COLO668 (cell line): ENCODE measurements around the gene IRF4.

ENCODE experiments used
- DNase-seq: peaks from one replicate; lab custom pipeline; 2025; ENCODE audit not compliant: unreplicated experiment; lab: John Stamatoyannopoulos, UW

IRF4 gene

DNA sequence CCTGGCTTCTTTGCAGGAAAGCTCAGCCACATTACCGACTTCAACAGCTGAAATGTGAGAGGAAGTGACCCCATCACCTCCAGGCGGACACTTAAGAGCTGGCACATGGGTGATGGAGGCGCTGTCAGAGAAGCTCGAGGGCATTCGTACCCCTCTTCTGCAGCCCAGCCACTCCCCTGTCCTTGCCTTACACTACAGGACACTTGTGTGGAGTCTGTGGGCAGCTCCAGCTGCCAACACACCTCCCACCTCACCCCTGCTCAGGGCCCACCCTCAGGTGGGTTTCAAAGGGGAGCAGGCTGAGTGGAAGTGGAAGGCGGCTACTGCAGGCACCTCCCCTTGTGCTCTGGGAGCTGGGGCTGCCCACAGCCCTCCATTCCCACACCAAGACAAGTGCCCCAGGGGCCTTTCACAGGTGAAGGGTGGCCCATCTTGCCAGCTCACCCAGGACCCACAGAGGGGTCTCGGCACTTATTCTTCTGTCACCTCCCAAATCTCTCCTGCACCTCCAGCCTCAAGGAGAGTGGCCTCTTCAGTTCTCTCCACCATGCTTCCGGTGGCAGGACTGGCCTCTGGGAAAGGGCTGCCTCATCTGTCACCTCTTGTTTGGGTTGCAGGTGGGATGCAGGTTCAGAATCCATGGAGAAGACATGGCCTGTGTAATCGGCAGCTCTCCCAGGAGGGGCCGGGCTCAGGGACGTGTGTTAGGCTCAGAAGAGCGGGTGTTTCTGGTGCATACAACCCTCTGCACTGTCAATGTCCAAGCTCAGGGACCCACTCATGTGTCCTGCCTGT lies 49.8 kb downstream of the IRF4 start:
- DNase-seq, result no peak

DNA sequence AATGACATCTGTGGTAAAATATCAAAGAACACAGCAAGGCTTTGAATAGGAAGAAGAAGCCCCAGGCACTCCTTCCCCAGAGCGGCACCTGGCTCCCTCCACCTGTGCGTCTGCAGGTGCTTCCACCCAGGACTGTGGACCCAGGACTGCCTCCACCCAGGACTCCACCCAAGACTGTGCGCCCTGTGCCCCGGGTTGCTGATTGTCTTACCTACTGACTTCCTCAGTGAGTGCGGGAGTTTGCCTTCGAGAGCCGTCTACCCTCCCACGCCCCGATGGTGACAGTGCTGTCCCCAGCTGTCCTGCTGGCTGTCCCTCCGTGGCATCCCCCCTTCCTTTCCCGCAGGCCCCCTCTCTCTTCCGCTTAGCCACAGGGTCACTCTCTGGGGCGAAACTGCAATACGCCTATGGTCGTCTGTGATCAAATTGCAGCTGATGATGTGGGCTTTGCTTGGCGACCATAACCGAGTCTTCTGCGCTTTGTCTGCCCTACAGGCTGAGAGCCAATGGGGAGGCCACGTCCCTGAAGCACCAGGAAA lies 52.1 kb downstream of the IRF4 start:
- DNase-seq, result no peak

DNA sequence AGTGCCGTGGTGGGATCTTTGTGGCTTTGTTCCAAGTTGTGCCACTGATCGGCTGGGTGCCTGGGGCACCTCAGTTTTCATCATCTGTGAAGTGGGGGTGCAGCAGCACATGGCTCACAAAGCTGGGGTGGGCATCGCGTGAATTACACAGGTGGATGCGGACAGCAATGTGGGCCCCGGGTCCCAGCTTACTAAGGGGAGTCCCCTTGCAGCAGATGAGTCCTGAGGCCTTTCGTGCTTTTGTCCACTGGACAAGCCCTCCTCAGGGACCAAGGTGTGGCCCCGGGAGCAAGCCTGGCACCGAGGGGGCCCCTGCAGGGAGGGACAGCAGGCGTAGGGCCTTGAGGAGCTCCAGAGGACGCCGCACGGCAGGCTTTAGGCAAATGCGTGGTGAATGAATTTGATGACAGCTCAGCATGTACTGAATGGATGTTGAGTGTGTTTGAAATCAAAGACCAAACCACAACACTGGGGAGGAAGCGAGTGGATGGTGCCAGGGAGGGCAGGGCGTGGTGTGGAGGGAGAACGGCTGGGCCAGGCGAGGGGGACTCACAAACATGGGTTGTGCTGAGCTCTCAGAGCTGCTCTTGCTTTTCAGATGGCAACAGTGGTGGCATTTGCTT lies 53.2 kb downstream of the IRF4 start:
- DNase-seq, result no peak

DNA sequence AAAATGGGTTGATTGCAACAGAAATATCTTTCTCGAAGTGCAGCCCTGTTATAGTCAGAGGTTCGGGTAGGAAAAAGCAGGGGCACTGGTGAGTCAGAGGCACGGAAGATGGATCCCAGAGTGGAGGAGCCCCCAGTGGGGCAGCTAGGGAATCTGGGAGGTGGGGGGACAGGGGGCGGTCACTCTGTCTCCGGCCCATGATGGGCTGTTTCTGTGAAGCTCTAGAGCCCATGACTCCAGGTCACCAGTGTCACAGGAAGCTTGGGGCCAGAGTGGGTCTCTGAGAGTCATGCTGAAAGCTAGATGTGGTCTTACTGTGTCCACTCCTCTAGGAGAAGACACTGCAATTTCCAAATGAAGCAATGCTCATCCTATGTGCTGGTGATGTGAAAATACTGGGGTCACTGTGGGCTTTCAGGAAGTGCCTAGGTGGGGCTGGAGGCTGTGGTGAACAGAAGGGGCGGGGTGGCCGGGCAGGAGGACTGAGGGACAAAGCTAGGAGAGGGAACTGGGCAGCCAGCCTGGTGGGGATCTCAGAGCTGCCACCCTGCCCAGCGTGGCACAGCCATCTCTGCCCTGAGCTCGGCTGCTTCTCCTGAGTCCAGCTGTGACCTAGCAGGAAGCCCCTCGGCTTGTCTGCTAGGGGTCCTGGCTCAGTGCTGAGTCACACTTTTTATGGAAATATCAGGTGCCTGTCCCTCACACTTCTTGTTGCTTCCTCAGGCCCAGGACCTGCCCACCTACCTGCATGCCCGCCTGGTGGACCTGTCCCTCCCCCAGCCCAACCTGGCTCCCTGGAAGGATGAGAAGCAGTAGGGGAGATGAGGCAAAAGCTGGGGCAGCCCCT lies 54.2 kb downstream of the IRF4 start:
- DNase-seq, result peak; percentile 1

DNA sequence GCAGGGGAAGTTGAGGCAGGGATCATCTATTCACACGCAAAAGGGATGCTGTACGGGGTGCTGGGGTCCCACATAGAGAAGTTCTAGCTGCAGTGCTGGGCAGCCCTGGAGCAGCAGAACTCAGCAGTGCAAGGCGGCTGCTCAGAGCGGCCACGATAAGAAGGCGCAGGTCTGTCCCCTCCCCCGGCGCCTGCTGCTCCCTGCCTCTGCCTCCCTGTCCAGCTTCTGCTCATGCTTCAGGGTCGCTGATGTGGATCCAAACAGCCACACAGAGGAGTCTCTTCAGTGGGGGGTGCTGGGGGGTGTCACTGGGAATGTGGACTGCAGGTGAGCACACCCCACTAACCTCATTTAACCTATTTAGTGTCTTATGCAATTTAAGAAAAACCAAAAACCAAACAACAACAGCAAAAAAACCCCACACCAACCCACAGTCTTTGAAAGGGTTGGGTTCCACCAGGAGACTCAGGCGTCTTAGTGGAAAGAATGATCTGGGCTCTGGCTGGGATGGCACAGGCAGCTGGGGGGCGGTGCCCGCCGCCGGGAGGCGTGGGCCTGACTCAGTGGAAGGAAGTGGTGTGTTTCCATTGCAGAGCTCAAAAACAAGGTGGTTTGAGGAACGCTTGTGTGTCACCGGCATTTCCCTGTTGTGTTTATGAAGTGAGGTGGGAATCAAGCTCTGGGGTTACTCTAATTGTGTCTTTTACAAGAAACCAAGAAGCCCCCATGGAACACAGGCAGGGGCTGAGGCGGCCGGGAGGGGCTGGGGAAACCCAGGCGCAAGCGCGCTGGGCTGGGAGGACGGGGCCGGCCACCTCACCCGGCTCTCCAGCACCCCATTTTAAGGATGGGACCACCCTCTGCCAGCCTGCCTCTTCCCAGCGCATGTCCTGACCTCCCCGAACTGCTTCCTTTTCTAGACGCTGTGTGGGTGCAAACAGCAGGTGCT lies 55.1 kb downstream of the IRF4 start:
- DNase-seq, result no peak

DNA sequence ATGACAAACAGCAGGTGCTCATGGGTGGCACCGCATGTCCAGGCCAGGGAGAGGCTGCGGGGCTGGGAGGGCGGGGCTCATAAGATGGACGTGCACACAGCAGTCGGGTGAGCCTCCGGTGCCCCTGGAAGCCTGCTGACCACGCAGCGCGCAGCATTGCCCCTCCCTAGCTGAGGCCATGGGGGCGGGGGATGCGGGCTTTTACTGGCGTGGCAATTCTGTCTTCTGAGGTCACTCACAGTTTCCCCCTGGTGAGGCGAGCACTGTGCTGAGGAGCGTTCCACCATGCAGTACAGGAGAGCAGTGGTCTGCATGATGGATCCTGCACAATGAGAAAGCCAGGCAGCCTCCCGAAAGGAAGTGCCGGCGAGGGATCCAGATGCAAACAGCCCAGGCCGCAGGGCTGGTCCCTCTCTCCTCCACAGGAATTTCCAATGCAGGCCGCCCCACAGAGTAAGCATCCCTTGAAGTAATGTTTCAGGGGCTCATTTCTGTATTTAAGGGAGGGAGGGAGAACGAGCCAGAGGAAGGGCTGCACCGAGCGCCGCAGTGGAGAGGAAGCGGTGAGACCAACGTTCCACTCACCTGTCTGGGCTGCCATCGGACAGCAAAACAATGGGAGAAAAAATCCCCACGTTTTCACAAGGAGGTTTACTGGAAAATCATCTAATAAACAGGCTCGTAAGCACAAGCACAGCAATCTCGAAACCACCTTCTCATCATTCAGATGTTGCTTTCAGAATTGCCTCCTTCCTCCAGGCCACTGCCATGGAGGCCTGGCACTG lies 56.0 kb downstream of the IRF4 start:
- DNase-seq, result no peak

DNA sequence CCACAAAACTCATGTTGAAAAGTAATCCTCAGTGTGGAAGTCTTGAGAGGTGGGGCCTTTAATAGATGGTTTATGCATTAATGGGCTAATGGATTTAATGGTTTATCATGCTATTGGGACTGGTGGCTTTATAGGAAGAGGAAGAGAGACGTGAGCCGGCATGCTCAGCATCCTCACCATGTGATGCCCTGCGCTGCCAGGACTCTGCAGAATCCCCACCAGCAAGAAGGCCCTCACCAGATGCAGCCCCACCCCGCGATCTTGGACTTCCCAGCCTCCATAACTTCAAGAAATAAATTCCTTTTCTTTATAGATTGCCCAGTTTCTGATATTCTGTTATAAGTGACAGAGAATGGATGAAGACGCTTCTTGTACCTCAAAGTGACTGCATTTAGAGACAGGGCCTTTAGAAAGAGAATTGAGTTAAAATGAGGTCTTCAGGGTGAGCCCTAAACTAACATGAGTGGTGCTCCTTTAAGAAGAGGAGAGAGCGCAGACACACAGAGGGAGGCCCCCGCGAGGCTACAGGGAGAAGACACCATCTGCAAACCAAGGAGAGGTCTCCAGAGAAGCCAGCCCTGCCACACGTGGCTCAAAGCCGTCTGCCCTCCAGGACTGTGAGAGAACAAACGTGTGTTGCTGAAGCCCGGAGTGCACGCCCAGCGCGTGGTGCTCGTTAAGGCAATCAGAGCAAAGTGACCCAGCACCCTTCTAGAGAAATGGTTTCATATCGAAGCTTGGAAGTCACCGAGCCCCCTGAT lies 56.9 kb downstream of the IRF4 start:
- no peak for DNase-seq

DNA sequence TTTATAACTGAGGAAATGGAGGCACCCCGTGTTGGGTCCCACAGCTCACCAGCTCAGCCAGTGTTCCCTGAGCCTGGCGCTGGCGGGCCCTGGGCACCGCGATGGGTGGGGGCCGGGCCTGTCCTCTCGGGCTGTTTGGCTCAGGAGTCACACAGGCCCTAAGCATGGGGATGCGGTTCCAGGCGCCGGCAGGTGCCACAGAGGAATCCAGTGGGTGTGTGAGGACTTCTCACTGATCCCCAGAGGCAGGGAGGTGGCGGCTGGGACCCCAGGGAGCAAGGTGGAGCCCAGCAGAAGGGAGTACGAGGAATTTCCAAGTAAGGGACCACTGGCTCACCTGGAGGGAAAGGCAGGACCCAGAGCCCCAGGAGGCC lies 57.5 kb downstream of the IRF4 start:
- DNase-seq, result no peak

DNA sequence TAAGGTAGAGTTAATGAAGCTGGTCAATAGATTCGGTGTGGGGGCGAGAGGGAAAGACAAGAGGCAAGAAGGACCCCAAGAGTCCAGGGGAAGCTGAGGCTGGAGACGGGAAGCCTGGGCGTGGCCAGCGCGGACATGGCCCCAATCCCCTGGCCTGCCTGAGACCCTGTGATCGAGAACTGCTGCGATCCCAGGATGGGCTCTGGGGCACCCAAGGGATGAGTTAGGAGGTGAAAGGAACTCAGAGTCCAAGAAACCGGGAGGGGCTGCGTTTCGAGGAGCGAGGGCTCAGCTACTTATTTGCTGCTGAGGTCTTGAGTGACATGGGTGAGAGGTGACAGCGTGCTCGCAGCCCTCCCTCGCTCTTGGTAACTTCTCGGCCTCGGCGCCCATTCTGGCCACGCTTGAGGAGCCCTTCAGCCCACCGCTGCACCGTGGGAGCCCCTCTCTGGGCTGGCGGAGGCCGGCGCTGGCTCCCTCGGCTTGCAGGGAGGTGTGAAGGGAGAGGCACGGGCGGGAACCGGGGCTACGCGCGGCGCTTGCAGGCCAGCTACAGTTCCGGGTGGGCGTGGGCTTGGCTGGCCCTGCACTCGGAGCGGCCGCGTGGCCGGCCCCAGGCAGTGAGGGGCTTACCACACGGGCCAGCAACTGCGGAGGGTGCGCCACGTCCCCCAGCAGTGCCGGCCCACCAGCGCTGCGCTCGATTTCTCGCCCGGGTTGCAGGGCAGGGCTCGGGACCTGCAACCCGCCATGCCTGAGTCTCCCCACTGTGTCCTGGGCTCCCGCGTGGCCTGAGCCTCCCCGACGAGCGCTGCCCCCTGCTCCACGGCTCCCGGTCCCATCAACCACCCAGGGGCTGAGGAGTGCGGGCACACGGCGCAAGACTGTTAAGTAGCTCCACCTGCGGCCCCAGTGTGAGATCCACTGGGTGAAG lies 58.2 kb downstream of the IRF4 start:
- no peak for DNase-seq

DNA sequence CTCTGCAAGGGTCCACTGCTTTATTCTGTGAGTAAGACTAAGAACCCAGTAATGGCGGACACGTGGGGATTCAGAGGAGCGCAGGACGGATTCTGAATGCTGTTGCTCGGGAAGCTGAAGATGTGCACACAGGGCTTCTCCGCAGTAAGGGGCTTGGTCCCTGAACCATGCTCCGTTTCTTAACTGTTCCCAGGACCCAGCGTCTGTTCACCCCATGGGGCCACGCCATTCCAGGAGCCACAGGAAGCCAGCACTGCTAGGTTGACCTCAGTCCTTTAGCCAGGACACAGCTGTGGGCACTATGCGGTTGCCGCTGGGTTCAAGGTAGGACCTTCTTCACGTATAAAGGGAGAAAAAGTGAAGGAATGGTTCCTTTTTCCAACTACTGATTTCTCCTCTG lies 59.8 kb downstream of the IRF4 start:
- no peak for DNase-seq

DNA sequence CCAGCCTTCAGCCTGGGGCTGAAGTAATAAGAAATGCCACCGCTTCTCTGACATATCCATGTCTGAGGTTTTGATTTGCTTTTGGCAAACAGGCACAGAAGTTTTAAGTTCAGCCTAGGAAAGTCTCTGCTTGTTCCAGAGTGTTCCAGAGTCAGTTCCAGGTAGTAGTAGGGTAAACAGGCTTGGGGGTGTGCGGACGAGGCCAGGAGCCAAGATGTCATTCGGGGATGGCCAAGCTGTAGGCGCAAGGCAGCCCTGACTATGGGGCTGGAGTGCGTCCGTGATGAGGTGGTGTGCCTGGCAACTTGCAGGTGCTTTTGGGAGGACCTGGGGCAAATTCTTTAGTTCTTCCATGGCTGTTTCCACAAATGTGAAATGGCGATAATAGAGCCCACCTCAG lies 60.3 kb downstream of the IRF4 start:
- no peak for DNase-seq

DNA sequence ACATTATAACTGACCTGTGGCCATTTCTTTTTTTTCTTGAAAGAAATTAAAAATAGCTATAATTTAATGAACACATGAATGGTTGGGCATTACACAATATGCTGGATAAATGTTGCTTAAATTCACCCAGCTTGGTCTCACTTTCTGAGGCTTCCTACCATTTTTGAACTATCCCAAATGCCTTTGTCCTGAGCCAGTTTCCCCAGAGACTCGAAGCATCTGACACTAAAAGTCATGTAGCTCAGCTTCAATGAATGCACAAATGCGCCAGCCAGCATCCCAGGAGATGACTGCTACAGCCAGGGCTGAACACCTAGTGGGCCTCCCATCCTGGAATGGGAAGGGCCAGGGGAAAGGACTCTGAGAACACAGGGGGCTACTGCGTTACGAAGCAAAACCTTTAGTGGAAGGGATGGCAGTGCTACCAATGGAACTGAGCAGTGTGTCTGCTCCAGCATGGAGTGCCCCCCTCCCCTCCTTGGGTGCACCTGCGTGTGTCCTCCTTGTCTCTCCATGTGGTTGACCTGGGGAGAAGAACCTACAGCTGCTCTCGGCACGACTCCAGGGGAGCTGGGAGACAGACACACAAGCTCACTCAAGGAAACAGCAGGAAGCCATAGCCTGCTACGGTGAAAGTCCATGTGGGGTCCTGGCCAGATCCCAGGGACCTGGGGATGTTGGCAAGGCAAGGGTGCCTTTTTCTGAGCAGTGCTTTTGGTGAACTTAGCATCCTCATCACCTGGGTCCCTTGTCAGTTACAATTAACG lies 60.9 kb downstream of the IRF4 start:
- no peak for DNase-seq

DNA sequence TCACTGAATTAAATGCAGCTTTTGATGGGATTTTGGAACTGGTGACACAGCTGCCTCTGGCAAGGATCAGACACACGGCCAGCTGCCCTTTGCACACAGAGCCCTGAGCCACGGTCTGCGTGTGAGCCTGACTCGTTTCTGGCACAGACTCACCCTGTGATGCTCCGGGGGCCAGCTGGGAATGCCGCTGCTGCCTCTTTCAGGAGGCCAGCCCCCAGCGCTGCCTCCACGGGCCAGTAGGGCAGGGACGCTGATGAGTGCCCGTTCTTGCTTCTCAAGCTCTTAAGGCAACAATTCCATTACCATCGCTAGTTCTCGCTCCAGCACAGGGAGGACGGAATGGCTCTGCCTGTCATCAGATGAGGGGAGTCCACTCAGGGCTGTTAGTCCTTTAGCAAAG lies 61.6 kb downstream of the IRF4 start:
- DNase-seq, result no peak

DNA sequence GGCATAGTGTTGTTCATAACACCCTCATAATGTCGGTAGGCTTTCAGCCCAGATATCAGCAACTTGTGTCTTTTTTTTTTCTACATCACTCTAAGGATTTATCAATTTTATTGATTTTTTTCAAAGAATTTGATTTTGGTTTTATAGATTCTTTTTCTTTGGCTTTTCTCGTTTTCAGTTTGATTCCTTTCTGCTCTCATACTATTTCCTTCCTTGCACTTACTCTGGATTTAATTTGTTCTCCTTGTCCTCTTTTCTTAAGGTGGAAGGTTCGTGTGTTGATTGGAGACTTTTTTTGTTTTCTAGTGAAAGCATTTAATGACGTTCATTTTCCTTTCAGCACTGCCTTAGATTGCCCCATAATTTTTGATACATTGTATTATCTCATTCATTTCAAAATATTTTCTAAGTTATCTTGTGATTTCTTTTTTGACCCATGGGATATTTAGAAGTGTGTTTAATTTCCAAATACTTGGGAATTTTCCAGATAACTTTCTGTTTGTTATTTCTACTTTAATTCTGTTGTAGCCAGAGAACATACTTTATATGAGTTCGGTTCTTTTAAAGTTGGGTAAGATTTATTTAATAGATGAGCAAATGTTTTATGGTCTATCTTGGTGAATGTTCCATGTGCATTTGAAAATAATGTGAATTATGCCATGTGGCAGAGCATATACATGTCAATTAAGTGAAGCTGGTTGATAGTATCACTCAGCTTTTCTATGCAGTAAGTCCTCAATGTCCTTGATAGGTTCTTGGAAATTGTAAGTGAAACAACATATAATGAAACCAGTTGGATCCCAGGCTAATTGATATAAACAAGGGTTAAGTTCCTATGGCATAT lies 62.8 kb downstream of the IRF4 start:
- no peak for DNase-seq

DNA sequence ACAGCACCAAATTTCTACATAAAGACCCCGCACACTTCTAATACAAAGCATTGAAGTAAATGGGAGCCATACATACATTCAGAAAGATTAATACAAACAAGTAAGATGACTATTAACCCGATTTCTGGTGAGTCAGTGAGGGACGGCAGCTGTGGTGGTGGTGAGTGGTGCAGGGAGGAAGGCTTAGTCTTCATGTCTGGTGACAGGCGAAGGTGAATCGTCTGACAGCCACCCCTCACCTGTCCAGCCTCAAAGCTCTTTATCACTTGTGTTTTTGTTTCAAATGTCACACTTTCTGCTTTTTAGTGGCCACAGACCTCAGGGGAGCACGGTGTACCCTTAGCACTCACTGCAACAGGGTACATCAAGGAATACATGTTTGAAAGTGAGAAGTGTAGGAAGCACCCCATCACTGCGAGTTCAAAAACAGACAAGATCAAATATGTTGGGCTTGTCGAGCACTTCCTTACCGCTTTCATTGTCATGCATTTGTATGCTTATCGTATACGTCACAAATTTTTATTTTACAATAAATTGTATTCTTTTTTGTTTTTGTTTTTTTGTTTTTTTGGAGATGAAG lies 63.5 kb downstream of the IRF4 start:
- no peak for DNase-seq

DNA sequence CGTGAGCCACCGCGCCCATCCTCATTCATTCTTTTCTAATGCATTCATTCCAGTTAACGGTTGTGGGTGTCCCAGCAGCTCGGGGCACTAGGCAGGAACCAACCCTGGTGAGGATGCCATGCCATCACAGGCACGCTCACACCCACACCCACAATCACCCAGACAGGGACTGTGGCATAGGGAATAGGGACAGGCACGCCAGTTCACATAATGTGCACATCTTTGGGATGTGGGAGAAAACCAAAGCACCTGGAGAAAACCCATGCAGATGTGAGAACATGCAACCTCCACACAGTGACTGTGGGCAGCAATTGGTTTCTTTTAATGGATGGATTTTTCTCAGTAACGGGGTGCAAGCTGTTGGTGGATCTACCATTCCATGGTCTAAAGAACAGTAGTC lies 64.3 kb downstream of the IRF4 start:
- no peak for DNase-seq
